GM20431 (cell line): Measurements from ENCODE around the gene GCK.
"Not testable (repeated sequence)": the region's sequence is repeated elsewhere in the genome, so short reads cannot be mapped to it uniquely, and the experiment has no call there.

Experiments
- in situ Hi-C: fragments of 300-500 bp; cut with MseI, MboI; formaldehyde crosslinking; loops from one replicate; pipeline ENCODE4 v1.15.0; 2020; ENCODE audit warnings: low sequenced_read_pairs; ENCODE audit not compliant: unreplicated experiment

Gene GCK

DNA sequence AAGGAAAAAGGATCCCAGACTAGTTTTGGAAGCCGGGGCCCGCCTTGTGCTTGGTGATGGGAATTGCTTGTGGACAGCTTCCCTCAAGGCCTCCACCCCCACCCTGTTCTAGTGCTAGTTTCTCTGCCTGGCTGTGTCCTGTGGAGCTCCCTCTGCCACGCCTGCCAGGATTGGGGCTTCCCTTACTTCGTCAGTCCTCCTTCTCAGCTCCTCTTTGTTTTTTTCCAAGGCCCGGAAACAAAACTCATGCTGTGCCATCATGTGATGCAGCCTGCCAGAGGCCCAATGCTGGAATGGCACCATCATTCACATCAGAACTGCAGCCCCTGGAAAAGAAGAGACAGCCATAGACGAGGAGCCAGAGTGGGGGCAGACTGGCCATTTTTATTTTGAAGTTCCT is 22.8 kb upstream of the GCK start:
- in situ Hi-C loops: no loop called here

DNA sequence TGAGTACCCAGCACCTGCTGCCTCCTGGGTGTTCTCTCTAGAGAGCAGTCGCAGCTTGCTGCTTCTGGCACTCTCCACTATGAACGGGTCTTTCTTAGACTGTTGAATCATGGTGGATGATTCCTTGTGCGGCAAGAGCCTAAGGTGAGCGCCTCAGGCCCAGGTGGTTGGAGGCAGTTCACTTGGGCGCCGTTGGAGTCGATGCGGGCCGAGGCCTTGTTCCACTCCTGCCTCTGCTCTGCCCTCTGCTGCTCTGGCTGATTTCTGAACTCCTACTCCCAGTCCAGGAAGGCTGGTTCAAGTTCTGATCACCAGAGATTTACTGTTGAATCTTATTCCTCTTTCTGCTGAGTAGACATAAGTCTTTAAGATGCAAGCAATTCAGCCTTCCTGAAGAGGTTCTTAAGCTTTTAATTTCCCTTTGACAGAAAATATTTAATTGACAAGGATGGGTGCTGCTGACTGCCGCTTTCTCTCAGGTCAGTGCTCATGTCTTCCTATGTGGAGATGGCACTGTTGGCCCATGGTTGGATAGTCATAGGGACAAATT is 22.0 kb upstream of the GCK start:
- in situ Hi-C loops: no loop called here

DNA sequence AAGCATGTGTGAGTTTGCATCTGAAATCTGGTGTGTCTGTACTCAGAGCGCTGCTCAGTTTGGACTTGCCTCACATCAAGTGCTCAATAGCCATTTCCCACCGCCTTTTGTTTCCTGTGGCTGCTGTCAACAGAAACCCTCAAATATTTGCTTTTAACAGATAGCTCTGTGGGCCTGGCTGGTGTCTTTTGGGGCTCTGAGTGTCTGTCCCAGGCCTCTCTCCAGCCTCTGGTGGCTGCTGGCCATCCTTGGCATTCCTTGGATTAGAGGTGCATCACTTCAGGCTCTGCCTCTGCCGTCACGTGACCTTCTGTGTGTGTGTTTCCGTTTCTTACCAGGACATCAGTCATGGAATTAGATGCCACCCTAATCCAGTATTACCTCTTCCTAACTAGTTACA is 20.9 kb upstream of the GCK start:
- in situ Hi-C loops: no loop called here

DNA sequence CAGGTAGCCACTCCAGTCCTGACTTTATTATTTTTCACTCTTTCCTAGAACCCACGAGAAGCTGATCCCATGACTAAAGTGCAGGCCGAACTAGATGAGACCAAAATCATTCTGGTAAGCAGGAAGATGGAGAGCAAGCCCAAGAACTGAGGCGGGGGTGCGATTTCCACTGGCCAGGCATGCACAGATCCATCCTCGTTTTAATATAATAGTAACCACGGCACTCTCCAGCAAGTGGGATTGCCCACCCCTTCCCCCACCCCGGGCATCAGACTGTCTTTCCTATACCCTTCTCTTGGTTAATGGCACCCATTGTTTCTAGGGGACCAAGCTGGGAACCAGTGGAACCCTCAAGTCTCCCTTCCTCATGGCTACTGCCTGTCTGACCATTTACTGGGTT is 18.8 kb upstream of the GCK start:
- in situ Hi-C loops: no loop called here

- in situ Hi-C loops: no loop called here
Observed at GRCh38 chr7:44206008-44206407, 16.8 kb upstream of the GCK start.

GRCh38 chr7:44201813-44202212 is 12.6 kb upstream of the GCK start:
- in situ Hi-C loops: no loop called here

DNA sequence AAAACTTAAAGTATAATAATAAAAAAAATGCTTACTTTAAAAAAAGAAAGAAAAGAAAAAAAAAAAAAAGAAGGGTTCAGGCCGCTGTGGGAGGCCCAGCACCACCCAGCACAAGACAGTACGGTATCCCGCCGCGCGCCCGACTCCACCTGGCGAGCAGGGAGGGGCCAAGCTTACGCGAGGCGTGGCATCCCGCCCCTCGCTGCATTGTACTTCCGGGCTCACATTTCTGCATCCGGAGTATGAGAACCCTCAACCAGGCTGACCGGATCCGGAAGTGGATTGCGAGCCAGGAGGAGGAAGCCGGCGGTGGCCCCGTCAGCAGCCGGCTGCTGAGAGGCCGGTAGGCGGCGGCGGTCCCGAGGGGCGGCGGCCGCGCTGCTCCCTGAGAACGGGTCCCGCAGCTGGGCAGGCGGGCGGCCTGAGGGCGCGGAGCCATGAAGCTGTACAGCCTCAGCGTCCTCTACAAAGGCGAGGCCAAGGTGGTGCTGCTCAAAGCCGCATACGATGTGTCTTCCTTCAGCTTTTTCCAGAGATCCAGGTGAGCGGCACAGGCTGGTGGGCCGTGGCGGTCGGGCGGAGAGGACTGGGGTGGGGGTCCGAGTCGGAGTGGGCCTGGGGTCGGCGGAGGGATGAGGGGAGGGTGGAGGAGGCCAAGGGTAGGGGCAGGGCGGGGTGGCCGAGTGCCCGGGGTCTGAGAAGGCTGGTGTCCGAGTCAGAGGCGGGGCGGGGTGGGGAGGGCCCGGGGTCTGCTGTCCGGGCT is 11.6 kb upstream of the GCK start, which contains the start of gene YKT6:
TSS of gene YKT6 (plus strand) at position 280 of the 763 bp plus-strand sequence. CDS start at position 438, 158 bp downstream.
- in situ Hi-C loops: no loop called here

DNA sequence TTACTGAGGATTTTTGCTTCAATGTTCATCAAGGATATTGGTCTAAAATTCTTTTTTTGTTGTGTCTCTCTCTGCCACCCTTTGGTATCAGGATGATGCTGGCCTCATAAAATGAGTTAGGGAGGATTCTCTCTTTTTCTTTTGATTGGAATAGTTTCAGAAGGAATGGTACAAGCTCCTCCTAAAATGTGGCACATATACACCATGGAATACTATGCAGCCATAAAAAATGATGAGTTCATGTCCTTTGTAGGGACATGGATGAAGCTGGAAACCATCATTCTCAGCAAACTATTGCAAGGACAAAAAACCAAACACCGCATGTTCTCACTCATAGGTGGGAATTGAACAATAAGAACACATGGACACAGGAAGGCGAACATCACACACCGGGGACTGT is 10.9 kb upstream of the GCK start:
- in situ Hi-C loops: not testable (repeated sequence)

- in situ Hi-C loops: no loop called here
Observed at GRCh38 chr7:44197474-44197873, 8.2 kb upstream of the GCK start.

GRCh38 chr7:44196450-44196872 is 7.2 kb upstream of the GCK start:
- in situ Hi-C loops: no loop called here

DNA sequence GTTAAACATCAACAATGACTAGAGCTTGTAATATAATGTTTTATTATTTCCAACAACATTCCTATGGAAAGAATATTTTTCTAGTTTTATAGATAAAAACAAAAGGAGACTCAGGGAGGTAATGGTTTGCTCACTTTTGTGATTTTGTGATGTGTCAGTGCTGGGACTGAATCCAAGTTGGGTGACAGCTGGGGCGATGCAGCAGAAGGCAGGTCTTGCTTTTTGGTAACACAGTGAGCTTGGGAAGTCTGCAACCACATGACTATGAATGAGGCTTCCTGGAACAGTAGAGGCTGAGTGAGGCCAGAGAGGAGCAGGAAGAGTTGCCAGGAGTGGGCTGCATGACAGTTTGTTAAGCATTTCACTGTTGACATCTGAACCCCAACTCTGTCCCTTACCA is 6.7 kb upstream of the GCK start:
- in situ Hi-C loops: no loop called here

- in situ Hi-C loops: no loop called here
Observed at GRCh38 chr7:44194562-44195145, 5.4 kb upstream of the GCK start.

- in situ Hi-C loops: no loop called here
Observed at GRCh38 chr7:44194069-44194468, 4.8 kb upstream of the GCK start.

DNA sequence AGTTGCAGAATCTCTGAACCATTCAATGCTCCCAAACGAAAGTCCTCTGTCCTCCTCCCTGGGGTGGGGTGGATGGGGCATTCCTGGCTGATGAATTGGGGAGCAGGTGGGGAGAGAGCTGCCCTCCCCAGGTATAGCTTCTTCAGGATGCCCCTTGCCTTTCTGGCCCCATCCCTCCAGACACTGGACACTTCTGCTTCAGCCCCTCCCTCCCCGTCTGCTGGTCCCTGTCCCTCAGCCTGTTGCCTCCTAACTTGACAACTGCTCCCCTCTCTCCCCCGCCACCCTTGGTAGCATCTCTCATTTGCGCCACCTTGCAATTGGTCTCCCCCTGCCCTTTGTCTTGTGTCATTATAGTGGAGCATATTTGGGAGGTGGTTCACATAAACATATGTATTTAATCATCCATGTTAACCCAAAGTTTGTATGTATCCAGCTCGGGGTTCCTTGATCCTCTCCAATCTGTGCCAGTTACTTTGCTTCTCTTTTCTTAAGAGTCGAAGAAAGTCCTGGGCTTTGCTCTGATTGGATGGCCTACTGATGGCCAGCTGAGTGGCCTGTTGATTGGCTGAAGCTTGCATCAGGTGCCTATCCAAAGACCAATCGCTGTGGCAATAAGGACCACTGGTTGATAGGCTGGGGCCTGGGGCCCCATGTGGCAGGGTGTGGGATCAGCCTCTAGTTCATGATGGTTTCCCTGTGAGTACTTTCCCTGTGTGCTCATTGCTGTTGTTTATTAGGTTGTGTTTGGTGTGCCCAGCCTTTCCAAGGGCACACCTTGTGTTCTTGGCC is 4.0 kb upstream of the GCK start:
- in situ Hi-C loops: no loop called here

DNA sequence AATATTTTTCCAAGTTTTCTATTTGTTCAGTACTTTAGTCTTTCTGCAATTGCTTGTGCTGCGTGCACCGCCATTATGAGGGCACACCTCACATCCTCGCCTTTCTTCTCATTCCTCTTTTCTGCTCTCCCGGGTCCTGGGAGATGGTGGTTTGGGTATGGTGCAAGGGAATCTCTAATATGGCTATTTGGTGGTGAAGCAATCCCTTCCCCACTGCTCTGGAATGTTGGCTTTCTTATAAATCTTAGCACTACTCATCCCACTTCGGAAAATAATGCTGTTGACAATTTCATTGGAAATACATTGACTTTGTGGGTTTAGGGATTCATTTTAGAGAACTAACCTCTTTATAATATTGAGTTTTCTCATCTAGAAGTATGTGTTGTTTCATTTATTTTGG is 1.9 kb upstream of the GCK start:
- in situ Hi-C loops: no loop called here

GRCh38 chr7:44189993-44190872 is 994 bp upstream of the GCK start:
- in situ Hi-C loops: no loop called here

- in situ Hi-C loops: no loop called here
Observed at GRCh38 chr7:44188480-44189225, 586 bp downstream of the GCK start.

DNA sequence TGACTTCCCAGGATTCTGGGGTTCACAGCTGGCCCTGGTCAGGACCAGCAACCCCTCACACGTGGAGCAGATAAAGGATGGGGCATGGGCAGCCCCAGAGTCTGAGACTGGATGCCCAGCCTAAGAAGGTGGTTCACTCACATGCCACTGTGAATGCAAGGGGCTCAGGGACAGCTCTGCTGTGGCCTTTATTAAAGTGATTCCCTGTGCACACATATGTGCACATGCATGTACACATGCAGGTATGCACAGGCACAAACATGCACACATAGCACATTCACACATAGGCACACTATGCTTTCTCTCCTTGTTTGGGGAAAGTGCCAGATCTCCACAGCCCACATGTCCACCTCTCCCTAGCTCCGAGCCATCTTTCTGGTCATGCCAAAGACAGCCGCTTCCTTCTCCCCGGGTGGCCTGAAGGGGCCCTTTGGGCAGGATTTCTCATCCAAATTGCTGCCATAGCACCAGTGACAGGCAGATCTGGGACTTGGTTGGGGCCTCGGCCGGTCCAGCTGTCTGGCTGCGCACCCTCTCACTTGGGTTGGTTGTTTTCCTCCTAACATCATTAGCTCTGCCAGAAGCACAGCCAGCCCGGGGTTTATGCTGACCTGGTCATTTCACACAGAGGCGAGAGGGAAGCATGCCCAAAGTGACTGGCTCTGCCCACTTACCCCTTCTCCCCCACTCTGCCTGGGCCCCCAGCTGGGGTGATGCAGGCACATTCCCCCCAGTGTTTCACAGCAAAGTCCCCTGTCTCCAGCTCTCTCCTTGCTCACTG is 1.4 kb downstream of the GCK start:
- in situ Hi-C loops: no loop called here
